Endothelial cell of umbilical vein (primary cell): ENCODE results near the gene FOCAD.

Source experiments
- EZH2 ChIP-seq: IDR thresholded peaks from 2 replicates; pipeline ENCODE4 v1.6.1; 2012; ENCODE audit warnings: borderline replicate concordance, low read depth, mild to moderate bottlenecking, moderate library complexity, low read length, inconsistent platforms; ENCODE audit not compliant: severe bottlenecking
- GATA2 ChIP-seq: IDR thresholded peaks from 2 replicates; pipeline ENCODE4 v1.7.0; 2011; ENCODE audit warnings: low read depth, mild to moderate bottlenecking, moderate library complexity, mixed read lengths, low read length; ENCODE audit not compliant: insufficient read length, insufficient read depth
- MAX ChIP-seq: IDR thresholded peaks from 2 replicates; pipeline ENCODE4 v1.6.1; 2011; ENCODE audit not compliant: insufficient read depth, insufficient read length
- MYC ChIP-seq: IDR thresholded peaks from one replicate; pipeline ENCODE4 v1.6.1; 2011; ENCODE audit warnings: mild to moderate bottlenecking, low read depth, low read length
- POLR2A ChIP-seq: IDR thresholded peaks from 2 replicates; pipeline ENCODE4 v1.6.1; 2012; ENCODE audit warnings: low read depth, mild to moderate bottlenecking, control low read depth, low read length
- POLR2AphosphoS5 ChIP-seq: IDR thresholded peaks from 2 replicates; pipeline ENCODE4 v1.6.1; 2012; ENCODE audit warnings: low read depth, mild to moderate bottlenecking, control low read depth, low read length, moderate library complexity; ENCODE audit not compliant: insufficient read depth
- TF ChIP-seq, protein P1 (sequence below), 2 donors: IDR thresholded peaks; 1 replicate in 1 of 2; 2 replicates in 1 of 2; pipeline ENCODE4 v1.5.1; 2011; ENCODE audit warnings: low read length in 2 of 2, mild to moderate bottlenecking in 2 of 2, moderate library complexity in 2 of 2, control low read depth in 1 of 2, inconsistent platforms in 1 of 2, low read depth in 1 of 2; ENCODE audit not compliant: insufficient read depth in 1 of 2; ENCODE audit errors: extremely low read depth in 1 of 2

GRCh38 chr9:20906326-20906725 lies 222.3 kb downstream of the FOCAD start:
- TF ChIP-seq, protein P1, sequence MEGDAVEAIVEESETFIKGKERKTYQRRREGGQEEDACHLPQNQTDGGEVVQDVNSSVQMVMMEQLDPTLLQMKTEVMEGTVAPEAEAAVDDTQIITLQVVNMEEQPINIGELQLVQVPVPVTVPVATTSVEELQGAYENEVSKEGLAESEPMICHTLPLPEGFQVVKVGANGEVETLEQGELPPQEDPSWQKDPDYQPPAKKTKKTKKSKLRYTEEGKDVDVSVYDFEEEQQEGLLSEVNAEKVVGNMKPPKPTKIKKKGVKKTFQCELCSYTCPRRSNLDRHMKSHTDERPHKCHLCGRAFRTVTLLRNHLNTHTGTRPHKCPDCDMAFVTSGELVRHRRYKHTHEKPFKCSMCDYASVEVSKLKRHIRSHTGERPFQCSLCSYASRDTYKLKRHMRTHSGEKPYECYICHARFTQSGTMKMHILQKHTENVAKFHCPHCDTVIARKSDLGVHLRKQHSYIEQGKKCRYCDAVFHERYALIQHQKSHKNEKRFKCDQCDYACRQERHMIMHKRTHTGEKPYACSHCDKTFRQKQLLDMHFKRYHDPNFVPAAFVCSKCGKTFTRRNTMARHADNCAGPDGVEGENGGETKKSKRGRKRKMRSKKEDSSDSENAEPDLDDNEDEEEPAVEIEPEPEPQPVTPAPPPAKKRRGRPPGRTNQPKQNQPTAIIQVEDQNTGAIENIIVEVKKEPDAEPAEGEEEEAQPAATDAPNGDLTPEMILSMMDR (IDR thresholded peaks at IDR 0.05; ENCODE audit: extremely low read depth in 1 of 2, insufficient read depth in 1 of 2, low read depth in 1 of 2, low read length in 2 of 2): no peak
- TF ChIP-seq POLR2A: no peak
- TF ChIP-seq MYC: no peak
- no peak for TF ChIP-seq MAX
- TF ChIP-seq POLR2AphosphoS5: no peak
- no peak for TF ChIP-seq GATA2
- TF ChIP-seq EZH2: no peak
